NCI-H446 (cell line): Measurements from ENCODE around the gene FBXO17.
"Not testable (repeated sequence)": the region's sequence is repeated elsewhere in the genome, so short reads cannot be mapped to it uniquely, and the experiment has no call there.

Source experiments
- DNase-seq, 2 experiments: peaks; one replicate each; lab custom pipeline; 2025; lab: John Stamatoyannopoulos, UW

The FBXO17 gene

DNA sequence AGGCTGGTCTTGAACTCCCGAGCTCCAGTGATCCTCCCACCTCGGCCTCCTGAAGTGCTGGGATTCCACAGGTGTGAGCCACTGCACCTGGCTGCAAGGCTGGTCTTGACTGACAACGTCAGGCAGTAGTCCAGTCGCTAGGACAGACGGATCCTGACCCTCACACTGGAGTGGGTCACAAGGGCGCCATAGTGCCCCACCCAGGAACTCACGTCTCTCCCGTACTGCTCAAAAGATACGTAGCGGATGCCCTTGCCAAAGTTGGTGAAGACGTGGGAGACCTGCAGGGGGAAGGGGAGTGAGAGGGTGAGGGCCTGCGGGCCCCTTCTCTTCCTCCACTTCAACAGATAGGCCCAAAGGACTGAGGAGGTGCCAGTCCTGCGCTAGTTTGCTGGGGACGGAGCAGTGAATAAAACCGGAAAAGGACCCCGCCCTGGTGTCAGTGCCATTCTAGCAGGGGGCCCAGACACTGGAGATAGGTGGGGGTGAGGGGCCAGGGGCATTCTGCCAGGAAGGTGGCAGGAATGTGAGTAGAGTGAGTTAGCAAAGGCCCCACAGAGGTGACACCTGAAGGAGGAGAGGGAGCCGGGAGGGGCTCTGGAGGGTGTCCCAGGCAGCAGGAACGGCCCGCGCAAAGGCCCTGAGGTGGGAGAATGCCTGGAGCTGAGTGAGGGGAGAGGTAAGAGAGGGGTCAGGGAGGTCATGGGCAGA is 32.9 kb downstream of the FBXO17 start:
- no peak for DNase-seq

DNA sequence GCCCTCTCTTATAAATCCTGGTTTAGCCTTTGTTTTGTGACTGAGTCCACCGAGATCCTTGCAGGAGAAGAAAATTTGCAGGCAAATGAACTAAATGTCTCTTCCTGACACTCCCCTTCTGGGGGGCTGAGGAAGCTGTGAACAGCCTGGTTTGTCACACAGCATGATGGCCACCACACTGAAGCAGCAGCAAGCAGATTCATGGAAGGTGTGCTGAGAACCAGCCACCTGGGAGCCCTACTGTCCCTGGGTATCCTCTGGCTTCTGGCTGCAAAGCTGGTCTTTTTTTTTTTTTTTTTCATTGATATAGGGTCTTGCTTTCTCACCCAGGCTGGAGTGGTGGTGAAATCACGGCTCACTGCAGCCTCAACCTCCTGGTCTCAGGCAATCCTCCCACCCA is 33.6 kb downstream of the FBXO17 start:
- no peak for DNase-seq

DNA sequence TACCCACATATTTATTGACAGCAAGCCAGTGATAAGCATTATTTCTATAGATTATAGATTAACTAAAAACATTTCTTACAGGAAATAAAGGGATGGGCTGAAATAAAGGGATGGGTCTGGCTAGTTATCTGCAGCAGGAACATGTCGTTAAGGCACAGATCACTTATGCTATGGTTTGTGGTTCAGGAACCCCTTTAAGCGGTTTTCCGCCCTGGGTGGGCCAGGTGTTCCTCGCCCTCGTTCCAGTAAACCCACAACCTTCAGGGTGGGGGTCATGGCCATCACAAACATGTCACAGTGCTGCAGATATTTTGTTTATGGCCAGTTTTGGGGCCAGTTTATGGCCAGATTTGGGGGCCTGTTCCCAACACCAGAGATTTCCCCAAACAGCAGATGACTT is 34.1 kb downstream of the FBXO17 start:
- DNase-seq: not testable (repeated sequence)

DNA sequence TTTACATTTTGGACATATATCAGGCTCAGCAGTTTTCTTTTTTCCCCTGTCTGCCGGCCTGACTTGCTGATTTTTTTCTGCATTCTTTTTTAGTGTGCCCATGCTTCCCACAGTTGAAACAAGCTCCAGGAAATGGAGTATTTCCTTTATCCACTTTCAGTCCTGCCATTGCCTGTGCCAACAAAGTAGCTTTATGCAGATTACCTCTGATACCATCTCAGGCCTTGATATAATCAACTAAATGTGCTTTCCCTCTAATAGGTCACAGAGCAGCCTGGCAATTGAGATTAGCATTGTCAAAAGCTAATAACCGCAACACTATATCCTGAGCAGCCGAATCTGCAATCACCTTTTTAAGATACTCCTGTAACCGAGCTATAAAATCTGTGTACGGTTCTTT is 35.6 kb downstream of the FBXO17 start:
- no peak for DNase-seq

DNA sequence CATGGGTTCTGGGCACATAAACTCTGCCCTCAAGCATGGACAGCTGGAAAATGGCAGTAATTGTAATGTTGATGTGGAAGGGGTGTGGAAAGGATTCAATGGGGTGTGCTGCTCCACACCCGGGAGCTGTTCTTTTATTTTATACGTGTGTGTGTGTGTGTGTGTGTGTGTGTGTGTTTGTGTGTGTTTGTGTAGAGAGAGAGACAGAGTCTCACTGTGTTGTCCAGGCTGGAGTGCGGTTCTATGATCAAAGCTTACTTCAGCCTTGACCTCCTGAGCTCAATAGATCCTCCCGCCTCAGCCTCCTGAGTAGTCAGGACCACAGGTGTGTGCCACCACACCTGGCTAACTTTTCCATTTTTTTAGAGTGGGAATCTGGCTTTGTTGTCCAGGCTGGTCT is 42.0 kb downstream of the FBXO17 start:
- DNase-seq: no peak

DNA sequence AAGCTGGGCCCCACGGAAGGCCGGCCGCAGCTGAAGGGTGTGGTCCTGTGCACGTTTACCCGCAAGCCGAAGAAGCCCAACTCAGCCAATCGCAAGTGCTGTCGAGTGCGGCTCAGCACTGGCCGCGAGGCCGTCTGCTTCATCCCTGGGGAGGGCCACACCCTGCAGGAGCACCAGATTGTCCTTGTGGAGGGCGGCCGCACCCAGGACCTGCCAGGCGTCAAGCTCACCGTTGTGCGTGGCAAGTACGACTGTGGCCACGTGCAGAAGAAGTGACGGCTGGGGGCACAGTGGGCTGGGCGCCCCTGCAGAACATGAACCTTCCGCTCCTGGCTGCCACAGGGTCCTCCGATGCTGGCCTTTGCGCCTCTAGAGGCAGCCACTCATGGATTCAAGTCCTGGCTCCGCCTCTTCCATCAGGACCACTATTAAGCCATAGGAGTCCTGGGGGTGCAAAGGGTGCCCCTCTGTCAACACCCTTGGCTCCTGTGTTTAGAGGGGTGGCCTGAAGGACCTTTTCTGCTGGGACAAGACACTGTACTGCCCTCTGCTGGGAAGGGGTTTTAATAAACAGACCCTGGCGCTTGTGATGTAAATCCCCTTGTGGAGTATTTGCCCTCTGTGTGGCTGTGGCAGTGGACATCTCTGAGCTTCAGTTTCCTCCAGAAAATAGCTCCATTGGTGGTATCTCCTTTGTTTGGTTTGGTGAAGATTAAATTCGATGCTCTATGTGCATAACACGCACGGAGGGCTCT is 42.9 kb downstream of the FBXO17 start:
- peak; percentile 10 to 61 for DNase-seq

DNA sequence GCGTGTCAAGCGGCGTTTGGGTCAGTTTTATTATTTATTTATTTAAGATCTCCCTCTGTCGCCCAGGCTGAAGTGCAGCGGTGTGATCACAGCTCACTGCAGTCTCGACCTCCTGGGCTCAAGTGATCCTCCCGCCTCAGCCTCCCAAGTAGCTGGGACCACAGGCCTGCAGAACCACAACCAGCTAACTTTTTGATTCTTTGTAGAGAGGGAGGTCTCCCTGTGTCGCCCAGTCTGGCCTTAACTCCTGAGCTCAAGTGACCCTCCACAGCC is 44.1 kb downstream of the FBXO17 start:
- DNase-seq: no peak

DNA sequence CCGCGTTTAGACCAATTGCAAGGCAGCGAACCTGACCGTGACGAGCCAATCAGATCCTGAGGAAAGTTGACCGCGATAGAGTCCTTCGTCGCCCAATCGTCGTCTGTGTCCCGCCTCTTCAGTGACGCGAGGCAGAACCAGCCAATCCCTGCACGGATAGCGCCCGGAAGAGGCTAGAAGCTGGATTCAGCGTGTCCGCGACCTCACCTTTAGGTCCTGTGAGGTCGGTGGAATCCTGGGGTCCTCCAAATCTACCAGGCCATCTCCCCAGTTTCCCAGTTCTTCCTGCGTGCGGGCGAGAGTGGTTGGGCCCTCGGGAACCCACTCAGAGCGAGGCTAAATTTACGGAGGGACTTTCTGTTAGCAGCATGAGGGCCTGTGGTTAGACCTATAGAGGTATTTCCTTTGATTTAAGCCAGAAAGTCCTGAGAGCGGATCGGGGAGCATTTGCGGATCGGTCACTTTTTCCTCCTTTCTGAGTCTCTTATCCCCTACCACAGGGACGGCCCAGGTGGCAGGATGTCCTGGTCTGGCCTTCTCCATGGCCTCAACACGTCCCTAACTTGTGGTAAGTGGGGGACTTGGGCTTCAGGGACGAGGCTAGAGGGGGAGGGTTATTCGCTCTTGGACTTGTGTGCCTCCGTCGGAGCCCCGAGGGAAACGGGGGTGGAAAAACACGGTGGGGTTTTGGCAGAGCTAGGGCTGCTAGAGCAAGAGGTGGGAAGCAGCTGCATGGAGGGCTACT is 44.6 kb downstream of the FBXO17 start, which contains the start of gene MRPS12:
TSS of gene MRPS12 (plus strand) at position 169 of the 745 bp plus-strand sequence. CDS start at position 520, 351 bp downstream.
- DNase-seq: peak; percentile 99 to 100

DNA sequence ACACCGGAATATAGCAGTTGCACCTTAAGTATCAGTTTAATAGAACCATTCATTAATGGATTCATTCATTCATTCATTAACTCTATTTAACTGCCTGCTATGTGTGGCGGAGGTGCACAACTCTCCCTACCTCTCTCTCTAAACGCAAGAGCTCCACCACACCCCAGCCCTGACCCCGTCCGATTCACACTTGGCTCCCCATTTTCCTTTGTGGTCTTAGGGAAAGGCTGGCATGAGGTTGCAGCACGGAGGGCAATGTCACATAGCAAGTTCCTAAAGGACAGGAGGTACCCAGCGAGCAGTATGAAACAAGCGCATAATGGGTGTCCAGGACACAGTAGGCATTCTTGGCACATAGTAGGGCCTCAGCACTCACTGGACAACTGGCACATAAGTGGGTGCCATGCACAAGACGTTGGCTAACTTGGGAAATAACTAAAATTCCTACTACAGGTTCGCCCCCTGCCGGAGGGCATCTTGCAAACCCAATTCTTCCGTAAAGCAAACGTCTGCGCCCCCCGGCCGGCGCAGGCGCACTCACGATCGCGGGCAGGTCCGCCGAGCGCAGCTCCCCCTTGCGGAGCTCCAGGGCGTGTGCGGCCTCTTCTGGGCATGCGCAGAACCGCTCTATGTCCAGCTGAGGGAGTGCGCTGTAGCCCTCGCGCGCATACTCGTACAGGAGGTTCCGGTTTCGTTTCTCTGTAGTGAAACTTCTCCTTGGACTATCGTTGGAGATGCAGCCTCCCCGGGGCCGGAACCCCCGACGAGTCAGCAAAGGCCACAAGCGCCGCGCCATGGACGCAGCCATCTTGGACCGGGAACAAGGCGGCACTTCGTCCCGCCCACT is 45.4 kb downstream of the FBXO17 start, which contains the start of gene SARS2:
TSS of gene SARS2 (minus strand) at position 835 of the 847 bp plus-strand sequence. CDS start at position 808, 27 bp downstream.
- peak; percentile 95 to 98 for DNase-seq

DNA sequence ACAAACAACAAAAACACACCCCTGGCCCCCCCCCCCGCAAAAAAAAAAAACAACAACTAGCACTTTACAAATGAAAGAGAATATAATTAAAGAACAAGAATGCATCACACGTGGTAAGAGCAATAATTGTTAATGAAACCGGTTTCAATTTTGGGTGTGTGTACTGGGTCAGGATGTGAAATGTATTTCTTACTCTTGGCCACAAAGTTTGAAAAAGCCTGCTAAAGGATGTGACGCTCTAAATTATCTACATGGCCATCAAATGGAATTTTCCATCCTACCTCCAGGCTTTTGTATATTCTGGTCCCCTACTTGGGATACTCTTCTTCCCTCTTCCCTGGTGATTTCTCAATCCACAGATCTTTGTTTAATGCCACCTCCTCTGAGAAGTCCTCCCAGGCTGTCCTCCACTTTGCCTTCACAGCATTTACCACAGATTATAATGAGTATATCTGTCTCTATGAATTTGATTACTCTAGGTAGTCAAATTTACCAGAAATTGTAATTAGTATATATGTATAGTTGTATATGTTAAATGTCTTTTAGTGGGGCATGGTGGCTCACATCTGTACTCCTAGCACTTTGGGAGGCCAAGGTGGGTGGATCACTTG is 47.0 kb downstream of the FBXO17 start:
- DNase-seq: no peak

DNA sequence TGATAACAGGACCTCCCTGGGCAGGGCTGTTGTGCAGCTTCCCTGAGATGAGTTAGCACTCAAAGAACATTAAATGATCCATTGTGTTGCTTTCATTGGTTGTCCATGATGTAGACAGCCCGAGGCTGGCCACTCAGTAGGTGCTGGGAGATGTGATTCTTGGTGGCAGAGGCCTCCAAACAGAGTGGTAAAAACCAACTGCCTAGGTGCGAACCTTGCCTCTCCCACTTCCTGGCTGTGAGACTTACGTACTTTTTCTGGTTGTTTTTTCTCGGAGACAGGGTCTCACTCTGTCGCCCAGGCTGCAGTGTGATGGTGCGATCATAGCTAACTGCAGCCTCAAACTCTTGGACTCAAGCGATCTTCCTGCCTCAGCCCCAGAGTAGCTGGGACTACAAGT is 51.2 kb downstream of the FBXO17 start:
- DNase-seq: no peak

DNA sequence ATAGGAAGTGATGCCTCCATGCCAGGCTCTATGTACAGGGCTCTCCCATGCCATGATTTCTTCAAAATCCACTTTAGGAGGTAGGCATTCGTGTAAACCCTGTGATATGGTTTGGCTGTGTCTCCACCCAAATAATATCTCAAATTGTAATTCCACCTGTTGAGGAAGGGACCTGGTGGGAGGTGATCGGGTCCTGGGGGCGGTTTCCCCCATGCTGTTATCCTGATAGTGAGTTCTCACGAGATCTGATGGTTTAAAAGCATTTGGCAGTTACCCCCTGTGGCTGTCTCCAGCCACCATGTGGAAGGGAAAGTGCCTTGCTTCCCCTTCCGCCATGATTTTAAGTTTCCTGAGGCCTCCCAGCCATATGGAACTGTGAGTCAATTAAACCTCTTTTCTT is 53.1 kb downstream of the FBXO17 start:
- DNase-seq: no peak

DNA sequence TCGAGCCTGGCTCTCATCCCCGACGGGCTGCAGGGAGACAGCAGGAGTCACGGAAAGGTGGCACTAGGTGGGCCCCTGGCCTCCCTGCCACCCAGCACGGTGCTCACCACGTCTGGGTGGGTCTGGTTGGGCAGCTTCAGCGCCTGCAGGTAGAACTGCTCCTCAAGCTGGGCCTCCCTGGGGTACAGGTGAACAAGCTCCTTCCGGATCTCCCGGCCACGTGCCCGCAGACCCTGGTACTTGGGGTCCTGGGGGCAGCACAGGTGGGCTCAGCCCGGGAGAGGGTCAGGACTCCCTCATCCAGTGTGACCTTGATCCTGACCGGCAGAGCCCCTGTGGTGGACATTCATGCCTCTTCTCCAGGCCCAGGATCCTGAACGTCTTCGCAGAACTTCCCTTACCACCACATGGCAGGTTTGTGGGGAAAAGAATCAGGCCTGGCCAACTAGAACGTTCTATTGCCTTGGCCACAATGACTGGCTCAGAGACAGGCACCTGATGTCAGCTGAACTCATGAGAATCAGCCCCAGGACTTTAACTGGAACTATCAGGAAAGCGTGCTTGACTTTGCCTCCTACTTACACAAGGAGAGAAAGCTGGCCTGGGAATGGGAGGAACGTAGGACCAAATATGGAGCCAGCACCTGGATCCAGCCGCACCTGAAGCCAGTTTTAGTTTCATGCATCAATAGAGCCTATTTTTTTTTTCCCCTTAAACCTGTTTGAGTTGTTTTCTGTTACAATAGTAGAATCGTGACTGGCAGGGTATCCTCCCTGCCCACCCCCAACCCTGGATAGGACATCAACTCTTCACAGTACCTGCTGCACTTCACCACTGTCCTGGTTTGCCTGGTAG is 53.9 kb downstream of the FBXO17 start:
- no peak for DNase-seq

DNA sequence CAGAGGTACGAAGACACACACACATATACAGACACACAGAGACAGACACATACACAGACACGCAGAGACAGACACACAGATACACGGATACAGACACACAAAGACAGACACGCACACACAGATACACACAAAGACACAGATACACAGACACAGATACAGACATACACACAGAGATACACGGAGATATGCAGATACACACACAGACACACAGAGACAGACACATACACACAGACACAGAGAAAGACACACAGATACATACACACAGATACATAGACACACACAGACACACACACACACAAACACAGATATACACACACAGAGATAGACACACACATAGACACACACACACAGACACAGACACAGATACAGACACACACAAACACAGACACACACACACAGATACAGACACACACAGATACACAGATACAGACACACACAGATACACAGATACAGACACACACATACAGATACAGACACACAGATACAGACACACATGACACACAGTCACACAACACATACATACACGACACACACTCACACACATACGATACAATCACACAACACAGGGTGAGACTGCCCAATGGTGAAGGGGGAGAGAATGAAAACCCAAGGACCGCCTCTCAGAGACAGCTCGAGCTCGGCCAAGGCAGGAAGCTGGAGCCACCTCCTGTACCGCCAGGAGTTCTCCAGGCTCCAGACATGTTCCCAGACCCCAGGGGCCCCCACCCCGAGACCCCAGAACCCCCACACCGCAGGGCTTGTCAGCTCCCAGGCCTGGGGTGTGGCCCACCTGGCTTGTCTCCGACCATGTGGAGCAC is 54.7 kb downstream of the FBXO17 start:
- DNase-seq: no peak

DNA sequence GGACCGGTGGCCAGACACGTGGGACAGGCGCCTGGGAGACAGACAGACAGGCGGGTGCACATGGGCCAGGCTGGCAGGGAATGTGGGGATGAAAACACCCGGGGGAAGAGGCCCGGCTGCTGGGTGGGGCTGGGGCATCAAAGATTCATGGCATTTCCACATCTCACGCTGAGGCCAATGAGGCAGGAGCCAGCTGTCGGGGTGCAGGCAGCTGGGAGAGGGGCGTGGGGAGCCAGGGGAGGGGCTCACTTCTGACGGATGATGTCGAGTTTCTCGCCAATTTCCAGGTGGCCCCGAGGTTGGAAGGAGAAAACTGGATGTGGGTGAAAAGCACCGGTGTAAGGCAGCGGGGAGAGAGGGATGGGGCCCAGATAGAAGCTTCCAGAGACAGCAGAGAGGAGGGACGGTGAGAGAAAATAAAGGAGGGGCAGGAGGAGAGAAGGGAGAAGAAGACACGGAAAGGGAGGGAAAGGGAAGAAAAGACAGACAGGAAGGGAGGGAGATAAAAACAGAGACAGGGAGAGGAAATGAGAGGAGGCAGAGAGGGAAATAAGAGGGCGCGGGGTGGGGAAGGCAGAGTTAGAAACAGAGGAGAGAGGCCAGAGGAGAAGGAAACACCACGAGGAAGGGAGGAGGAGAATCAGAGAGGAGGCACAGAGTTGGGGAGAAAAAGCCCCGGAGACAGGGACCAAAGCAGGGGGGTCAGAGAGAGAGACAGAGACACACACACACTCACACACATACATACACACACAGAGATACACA is 55.5 kb downstream of the FBXO17 start:
- DNase-seq: no peak

DNA sequence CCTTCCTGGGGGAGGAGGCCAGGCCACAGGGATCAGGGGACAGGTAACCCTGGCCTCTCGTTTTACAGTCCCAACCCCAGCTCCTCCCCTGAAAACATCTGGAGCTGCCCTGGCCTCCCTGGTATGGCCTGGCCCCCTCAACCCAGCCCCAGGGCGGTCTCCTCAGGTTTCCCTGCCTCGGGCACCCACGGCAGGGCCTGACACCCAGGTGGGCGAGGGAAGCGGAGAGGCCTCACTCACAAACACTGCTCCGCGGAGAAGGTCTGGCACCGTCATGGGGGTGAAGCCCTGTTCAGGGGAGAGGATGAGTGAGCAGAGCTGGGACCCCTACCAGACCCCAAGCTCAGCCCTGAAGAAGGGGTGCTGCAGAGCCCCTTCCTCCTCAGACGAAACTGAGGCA is 57.0 kb downstream of the FBXO17 start:
- no peak for DNase-seq

DNA sequence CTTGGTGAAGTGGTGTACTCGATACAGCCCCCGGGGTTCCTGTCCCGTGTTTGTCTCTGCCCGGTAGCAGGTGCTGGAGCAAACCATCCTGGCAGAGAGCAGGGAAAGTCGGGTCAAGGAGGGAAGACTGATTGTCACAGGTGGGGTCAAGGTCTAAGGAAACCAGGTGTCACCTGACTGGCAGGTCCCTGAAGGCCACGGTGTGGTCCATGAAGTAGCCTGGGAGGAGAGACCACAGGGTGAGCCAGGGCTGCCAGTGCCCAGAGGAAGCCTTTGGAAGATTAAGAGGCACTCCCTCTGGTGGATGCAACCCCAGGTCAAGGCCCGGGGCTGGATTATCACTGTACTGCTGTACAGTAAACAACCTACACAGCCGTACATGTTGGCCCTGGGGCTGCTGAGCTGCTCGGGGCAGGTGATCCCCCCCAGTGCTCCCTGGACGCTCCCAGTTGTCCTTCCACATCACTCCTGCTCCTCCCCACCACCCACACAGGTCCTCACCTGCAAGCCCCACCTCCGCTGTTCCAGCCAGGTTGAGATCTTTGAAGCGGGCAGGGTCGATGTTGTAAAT is 57.5 kb downstream of the FBXO17 start:
- no peak for DNase-seq

DNA sequence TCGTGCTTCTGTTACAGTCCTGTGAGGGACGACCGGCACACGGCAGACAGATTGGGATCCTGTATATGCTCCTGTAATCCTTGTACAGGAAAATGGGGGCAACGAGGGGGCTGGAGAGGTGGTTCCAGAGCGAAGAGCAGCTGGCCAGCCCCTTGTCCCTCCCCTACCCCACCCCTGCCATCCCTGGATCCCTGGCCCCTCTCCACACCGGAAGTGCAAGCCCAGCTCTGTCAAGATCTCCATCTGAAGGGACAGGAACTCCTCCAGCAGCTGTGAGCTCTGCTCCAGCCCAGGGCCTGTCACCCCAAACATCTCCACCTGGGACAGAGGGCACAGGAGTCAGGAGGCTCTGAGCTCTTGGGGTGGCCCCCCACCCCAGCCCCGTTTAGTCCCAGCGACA is 58.0 kb downstream of the FBXO17 start:
- no peak for DNase-seq
